ENCODE results near the gene ZC3H10. TPM values are rescaled to one million over a fixed set of nuclear protein-coding genes. Genes with fewer than 3 reads are reported as not detected.

ZC3H10 gene
- total RNA-seq, 2 donors from 2014 or later, result 0.99 to 11.2 TPM

- WGBS, 2 donors, result 1% methylated on average over 18 to 40 of the region's 40 CpGs
- intact Hi-C loops (cut with DNase I), result no loop called here
- ATAC-seq, result peak; percentile 16
Measured at GRCh38 chr12:56104815-56105608, 13.1 kb upstream of the ZC3H10 start.

DNA sequence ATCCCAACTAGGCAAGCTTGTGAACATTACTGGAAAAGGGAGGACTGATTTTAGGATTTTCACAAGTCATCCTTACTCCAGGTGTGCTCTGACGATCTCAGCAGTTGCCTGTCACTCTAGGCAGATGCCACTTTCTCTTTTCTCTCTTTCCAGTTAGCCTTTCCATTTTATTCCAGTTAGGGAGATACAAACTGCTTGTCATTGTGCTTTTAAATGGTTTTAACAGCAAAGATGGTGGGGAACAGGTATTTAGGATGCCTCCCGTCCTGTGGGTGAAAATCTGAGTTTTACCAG is 12.5 kb upstream of the ZC3H10 start:
- 26 to 32% methylated on average over 2 of the region's 2 CpGs for WGBS, 2 donors
- H3K4me3 ChIP-seq, result peak overlapping the region in 1 of 2 donors; percentile 81
- ATAC-seq (no peak), DNase-seq (no peak)
- peaks cover 3 to 27% of the 10 kb centered on the region in 2 donors for H3K36me3 ChIP-seq (replicated peaks in 1 of 2; ENCODE audit: insufficient read depth in 1 of 2, low read depth in 2 of 2)
- H3K27ac ChIP-seq, result no peak overlapping the region
- TF ChIP-seq CTCF (IDR thresholded peaks at IDR 0.05) (no peak), POLR2A (IDR thresholded peaks at IDR 0.05) (no peak)
- intact Hi-C loops (cut with DNase I), result no loop called here
- H3K27me3 ChIP-seq, result no peaks in the 10 kb centered on the region
- no peaks in the 10 kb centered on the region for H3K9me3 ChIP-seq
- H3K4me1 ChIP-seq, result peaks cover 24% of the 10 kb centered on the region

More at GRCh38 chr12:56104815-56105608, 13.1 kb upstream of the ZC3H10 start:
- no peaks in the 10 kb centered on the region for H3K27me3 ChIP-seq
- peaks cover 24% of the 10 kb centered on the region for H3K4me1 ChIP-seq
- peaks cover 0 to 27% of the 10 kb centered on the region in 2 donors for H3K36me3 ChIP-seq (replicated peaks in 1 of 2; ENCODE audit: insufficient read depth in 1 of 2, low read depth in 2 of 2)
- H3K27ac ChIP-seq, result peak overlapping the region; percentile 73 to 85 (median 82)
- no peaks in the 10 kb centered on the region for H3K9me3 ChIP-seq
- no peak for TF ChIP-seq CTCF (IDR thresholded peaks at IDR 0.05)
- TF ChIP-seq POLR2A (IDR thresholded peaks at IDR 0.05), result no peak
- H3K4me3 ChIP-seq, result peak overlapping the region; percentile 73 to 81
- DNase-seq, result peak in 3 of 4 donors; percentile 23 to 35 (median 30)

DNA sequence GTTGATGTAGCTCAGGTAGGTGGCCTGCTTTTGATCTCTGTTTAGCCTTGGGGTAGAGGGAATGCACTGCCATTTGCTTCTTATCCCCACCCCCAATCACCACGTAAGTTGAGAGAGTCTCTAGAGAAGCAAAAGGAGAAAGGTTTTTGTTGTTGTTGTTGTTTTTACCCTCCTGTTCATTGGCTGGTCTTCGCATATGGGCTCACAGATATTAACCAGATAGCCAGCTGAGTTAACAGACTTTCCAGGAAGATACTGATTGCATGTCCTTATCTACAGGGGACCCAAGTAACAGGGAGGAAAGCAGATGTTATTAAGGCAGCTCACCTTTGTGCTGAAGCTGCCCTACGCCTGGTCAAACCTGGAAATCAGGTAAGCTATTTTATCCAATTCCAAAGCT is 10.8 kb upstream of the ZC3H10 start:
- peaks cover 24% of the 10 kb centered on the region for H3K4me1 ChIP-seq
- DNase-seq (no peak), ATAC-seq (no peak)
- no peak overlapping the region for H3K27ac ChIP-seq
- H3K9me3 ChIP-seq, result no peaks in the 10 kb centered on the region
- intact Hi-C loops (cut with DNase I), result no loop called here
- H3K27me3 ChIP-seq, result no peaks in the 10 kb centered on the region
- H3K36me3 ChIP-seq (replicated peaks in 1 of 2; ENCODE audit: insufficient read depth in 1 of 2, low read depth in 2 of 2), result peaks cover 5 to 37% of the 10 kb centered on the region in 2 donors
- H3K4me3 ChIP-seq, result no peak overlapping the region
- TF ChIP-seq POLR2A (IDR thresholded peaks at IDR 0.05) (no peak), CTCF (IDR thresholded peaks at IDR 0.05) (no peak)
- 88 to 91% methylated on average over 3 of the region's 3 CpGs for WGBS, 2 donors

DNA sequence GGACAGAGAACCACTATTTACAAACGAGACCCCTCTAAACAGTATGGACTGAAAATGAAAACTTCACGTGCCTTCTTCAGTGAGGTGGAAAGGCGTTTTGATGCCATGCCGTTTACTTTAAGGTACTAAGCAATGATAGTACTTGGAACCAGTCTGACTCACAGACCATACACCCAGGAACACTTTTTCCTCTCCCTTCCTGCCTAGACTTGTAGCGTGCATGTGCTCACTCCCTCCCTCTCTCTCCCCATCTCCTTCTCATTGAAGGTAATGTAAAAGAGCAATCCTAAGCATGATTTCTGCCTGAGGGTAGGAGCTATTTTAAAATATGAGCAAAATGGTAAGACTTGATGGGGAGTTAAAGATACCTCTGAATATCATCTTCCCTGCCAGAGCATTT is 7.5 kb upstream of the ZC3H10 start:
- H3K9me3 ChIP-seq, result no peaks in the 10 kb centered on the region

More for the DNA sequence above, 7.5 kb upstream of the ZC3H10 start:
- intact Hi-C loops (cut with DNase I), result no loop called here
- no peak for TF ChIP-seq POLR2A (IDR thresholded peaks at IDR 0.05)
- TF ChIP-seq CTCF (IDR thresholded peaks at IDR 0.05), result no peak
- 85 to 94% methylated on average over 5 of the region's 5 CpGs for WGBS, 2 donors
- H3K4me3 ChIP-seq, result no peak overlapping the region
- ATAC-seq (no peak), DNase-seq (no peak)
- H3K27ac ChIP-seq, result no peak overlapping the region
- H3K36me3 ChIP-seq (replicated peaks in 1 of 2; ENCODE audit: insufficient read depth in 1 of 2, low read depth in 2 of 2), result peaks cover 5 to 39% of the 10 kb centered on the region in 2 donors
- H3K4me1 ChIP-seq, result peaks cover 14% of the 10 kb centered on the region
- H3K27me3 ChIP-seq, result no peaks in the 10 kb centered on the region

Data from body of pancreas (tissue), 4 donors.